Upper lobe of left lung (tissue), 6 donors: ENCODE data around the gene PAK5. TPM values are rescaled to one million over a fixed set of nuclear protein-coding genes. Genes with fewer than 3 reads are reported as not detected.

Source experiments
- ATAC-seq, 2 donors: fragments of 200-7000 bp; cut with Tn5 transposase; one replicate each; pipeline ENCODE4 v1.9.1; 2022; ENCODE audit warnings: mild to moderate bottlenecking in 2 of 2, moderate library complexity in 2 of 2; ENCODE audit not compliant: low FRiP score in 2 of 2
- DNase-seq, 2 donors: peaks; one replicate each; pipeline ENCODE4 v3.0.0-alpha.2; 2019 to 2020
- H3K27ac ChIP-seq, 4 donors: fragments of 200-600 bp; sonication (generic); one replicate each; pipeline ENCODE4 v1.5.1; 2016 to 2019
- H3K27me3 ChIP-seq, 4 donors: fragments of 200-600 bp; sonication (generic); one replicate each; pipeline ENCODE4 v1.5.1; 2017 to 2019
- H3K36me3 ChIP-seq, 4 donors: fragments of 200-600 bp; sonication (generic); one replicate each; pipeline ENCODE4 v1.5.1; 2016 to 2019
- H3K4me1 ChIP-seq, 4 donors: fragments of 200-600 bp; sonication (generic); one replicate each; pipeline ENCODE4 v1.5.1; 2018 to 2019
- H3K4me3 ChIP-seq, 4 donors: fragments of 200-600 bp; sonication (generic); one replicate each; pipeline ENCODE4 v1.5.1; 2017 to 2019; ENCODE audit warnings: mild to moderate bottlenecking in 2 of 4, moderate library complexity in 1 of 4
- H3K9me3 ChIP-seq, 4 donors: fragments of 200-600 bp; sonication (generic); one replicate each; pipeline ENCODE4 v1.5.1; 2018 to 2019
- CTCF ChIP-seq, 6 experiments: fragments of 450-650 bp in 4 of 6; fragments of 200-600 bp in 2 of 6; sonication (generic) in 2 of 6; IDR thresholded peaks; one replicate each; pipeline ENCODE4 v1.5.1; 2016 to 2019; ENCODE audit warnings: antibody characterized with exemption in 6 of 6
- EP300 ChIP-seq, 4 donors: sonication (generic); formaldehyde crosslinking; IDR thresholded peaks; one replicate each; pipeline ENCODE4 v1.5.1; 2017; ENCODE audit warnings: antibody characterized with exemption in 4 of 4, control low read depth in 2 of 4
- POLR2A ChIP-seq, 4 donors: fragments of 450-650 bp; IDR thresholded peaks; one replicate each; pipeline ENCODE4 v1.5.1; 2016 to 2017; ENCODE audit warnings: antibody characterized with exemption in 4 of 4, mild to moderate bottlenecking in 2 of 4
- POLR2AphosphoS5 ChIP-seq, 2 donors: sonication (generic); formaldehyde crosslinking; IDR thresholded peaks; one replicate each; pipeline ENCODE4 v1.5.1; 2017; ENCODE audit warnings: antibody characterized with exemption in 2 of 2
- WGBS, 2 donors: methylation state at CpG; one replicate each; pipeline ENCODE4 v1.1.5; 2017 to 2018; 5-methylcytosine and 5-hydroxymethylcytosine counted together
- total RNA-seq, 6 donors: library from RNA; depleted of rRNA in 4 of 6; stranded (reverse); fragments of >200 nt in 4 of 6; gene quantifications; one replicate each; pipeline versions ENCODE4 v1.1.0 to v1.2.1, GENCODE V29; 2016 to 2021
- donor health status: DM: no; HTN: no; CAD: no; lungs with moderate emphysema.
- donor health status: DM: no; HTN: yes; CAD: no; lungs with severe emphysema.

Gene PAK5
- total RNA-seq, 6 donors from 2014 or later = 0.17 to 0.30 (median 0.23) TPM; not detected in 2

DNA sequence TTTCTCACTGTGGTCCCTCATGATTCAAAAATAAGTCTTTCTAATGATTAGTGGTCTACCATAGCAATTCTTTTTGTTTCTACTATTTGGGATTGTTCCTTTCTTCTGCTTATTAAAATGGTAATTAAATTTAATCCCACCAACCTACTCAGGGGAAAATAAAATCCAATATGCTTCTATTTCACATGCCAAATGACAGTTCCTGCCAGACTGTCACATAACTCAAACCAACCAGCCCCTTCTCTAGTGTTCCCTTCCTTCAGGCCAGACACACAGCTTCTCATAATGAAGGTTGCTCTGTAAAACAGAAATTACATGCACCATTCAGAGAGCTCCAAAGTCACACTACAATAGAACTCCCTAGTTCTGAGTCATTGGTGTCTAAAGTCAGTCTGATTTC, 23.2 kb downstream of the PAK5 start:
- TF ChIP-seq EP300 (IDR thresholded peaks at IDR 0.05) (no peak), POLR2AphosphoS5 (IDR thresholded peaks at IDR 0.05) (no peak)
- Histone ChIP-seq H3K9me3 (no peaks in the 10 kb centered on the region), H3K4me1 (no peaks in the 10 kb centered on the region), H3K27me3 (no peaks in the 10 kb centered on the region), H3K4me3 (no peak overlapping the region), H3K36me3 (no peaks in the 10 kb centered on the region), H3K27ac (no peak overlapping the region)
- no peak for DNase-seq
- no peak for ATAC-seq

- Histone ChIP-seq H3K36me3 (no peaks in the 10 kb centered on the region), H3K9me3 (no peaks in the 10 kb centered on the region), H3K4me3 (no peak overlapping the region), H3K27me3 (no peaks in the 10 kb centered on the region), H3K4me1 (no peaks in the 10 kb centered on the region), H3K27ac (no peak overlapping the region)
- ATAC-seq (no peak), DNase-seq (no peak)
- 72 to 80% methylated on average over 1 of the region's 1 CpG for WGBS, 2 donors
- TF ChIP-seq CTCF (IDR thresholded peaks at IDR 0.05) (no peak), EP300 (IDR thresholded peaks at IDR 0.05) (no peak), POLR2A (IDR thresholded peaks at IDR 0.05) (no peak), POLR2AphosphoS5 (IDR thresholded peaks at IDR 0.05) (no peak)
Measured at GRCh38 chr20:9810738-9811137, 28.1 kb downstream of the PAK5 start.

GRCh38 chr20:9809271-9809670, 29.6 kb downstream of the PAK5 start:
- Histone ChIP-seq H3K36me3 (no peaks in the 10 kb centered on the region), H3K27me3 (no peaks in the 10 kb centered on the region), H3K9me3 (no peaks in the 10 kb centered on the region), H3K27ac (no peak overlapping the region), H3K4me3 (no peak overlapping the region), H3K4me1 (no peaks in the 10 kb centered on the region)
- ATAC-seq (no peak), DNase-seq (no peak)
- TF ChIP-seq POLR2AphosphoS5 (IDR thresholded peaks at IDR 0.05) = no peak
- no peak for TF ChIP-seq CTCF (IDR thresholded peaks at IDR 0.05)
- TF ChIP-seq POLR2A (IDR thresholded peaks at IDR 0.05) = no peak
- no peak for TF ChIP-seq EP300 (IDR thresholded peaks at IDR 0.05)
- 63 to 70% methylated on average over 1 of the region's 1 CpG for WGBS, 2 donors

- WGBS, 2 donors = 73 to 81% methylated on average over 1 of the region's 1 CpG
- Histone ChIP-seq H3K4me1 (no peaks in the 10 kb centered on the region), H3K4me3 (no peak overlapping the region), H3K27me3 (no peaks in the 10 kb centered on the region), H3K9me3 (no peaks in the 10 kb centered on the region), H3K27ac (no peak overlapping the region), H3K36me3 (no peaks in the 10 kb centered on the region)
- no peak for ATAC-seq
- TF ChIP-seq POLR2A (IDR thresholded peaks at IDR 0.05) = no peak
- TF ChIP-seq EP300 (IDR thresholded peaks at IDR 0.05) = no peak
- no peak for TF ChIP-seq POLR2AphosphoS5 (IDR thresholded peaks at IDR 0.05)
- no peak for TF ChIP-seq CTCF (IDR thresholded peaks at IDR 0.05)
- no peak for DNase-seq
Measured at GRCh38 chr20:9808166-9808565, 30.7 kb downstream of the PAK5 start.

DNA sequence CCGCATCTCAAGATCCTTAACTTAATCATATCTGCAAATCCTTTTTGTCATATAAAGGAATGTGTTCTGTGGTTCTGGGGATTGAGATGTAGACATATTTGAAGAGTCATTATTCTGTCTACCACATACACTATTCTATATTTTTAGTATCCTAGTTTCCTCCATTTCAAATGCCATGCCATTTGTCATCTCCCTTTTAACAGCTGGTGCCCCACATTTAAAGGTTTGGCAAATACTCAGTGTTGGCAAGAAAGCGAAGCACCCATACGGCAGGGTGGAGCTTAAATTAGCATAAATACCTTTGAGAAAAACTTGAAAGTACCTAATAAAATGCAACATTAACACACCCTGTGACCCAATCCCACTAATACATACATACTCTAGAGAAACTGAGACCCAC, 31.7 kb downstream of the PAK5 start:
- H3K4me3 ChIP-seq = no peak overlapping the region
- TF ChIP-seq POLR2AphosphoS5 (IDR thresholded peaks at IDR 0.05) (no peak), EP300 (IDR thresholded peaks at IDR 0.05) (no peak), CTCF (IDR thresholded peaks at IDR 0.05) (no peak), POLR2A (IDR thresholded peaks at IDR 0.05) (no peak)
- no peak for ATAC-seq
- H3K27ac ChIP-seq = no peak overlapping the region
- DNase-seq = no peak
- H3K27me3 ChIP-seq = no peaks in the 10 kb centered on the region
- 88 to 89% methylated on average over 3 of the region's 3 CpGs for WGBS, 2 donors
- no peaks in the 10 kb centered on the region for H3K36me3 ChIP-seq
- no peaks in the 10 kb centered on the region for H3K9me3 ChIP-seq
- no peaks in the 10 kb centered on the region for H3K4me1 ChIP-seq
